Progenitor cell of endocrine pancreas (in vitro differentiated cells): Measurements from ENCODE around the gene PTEN. TPM values are rescaled to one million over a fixed set of nuclear protein-coding genes. Genes with fewer than 3 reads are reported as not detected.
"Not testable (repeated sequence)": the region's sequence is repeated elsewhere in the genome, so short reads cannot be mapped to it uniquely, and the experiment has no call there.

Experiments
- DNase-seq: peaks from one replicate; pipeline ENCODE4 v3.0.0; 2021; ENCODE audit warnings: low spot score; ENCODE audit not compliant: unreplicated experiment
- H3K27ac Mint-ChIP-seq: 2 replicates; pipeline ENCODE4 v1.8.0; 2021; ENCODE audit warnings: mild to moderate bottlenecking, moderate library complexity, mixed read lengths
- H3K27me3 Mint-ChIP-seq: 2 replicates; pipeline ENCODE4 v1.8.0; 2021; ENCODE audit warnings: mixed read lengths
- H3K36me3 Mint-ChIP-seq: 2 replicates; pipeline ENCODE4 v1.8.0; 2022; ENCODE audit warnings: mixed read lengths; ENCODE audit not compliant: insufficient read depth
- H3K4me1 Mint-ChIP-seq: 2 replicates; pipeline ENCODE4 v1.8.0; 2021; ENCODE audit warnings: low read depth, mixed read lengths
- H3K4me3 Mint-ChIP-seq: 2 replicates; pipeline ENCODE4 v1.8.0; 2021; ENCODE audit warnings: low read depth, mild to moderate bottlenecking, moderate library complexity, mixed read lengths
- H3K9me3 Mint-ChIP-seq: 2 replicates; pipeline ENCODE4 v1.8.0; 2021; ENCODE audit warnings: low read depth, mixed read lengths
- CTCF ChIP-seq: fragments of 200-600 bp; sonication (generic); IDR thresholded peaks from one replicate; pipeline ENCODE4 v1.5.0; 2021; ENCODE audit warnings: antibody characterized with exemption, mild to moderate bottlenecking; ENCODE audit not compliant: unreplicated experiment
- total RNA-seq: library from RNA; stranded (reverse); gene quantifications from 2 replicates; pipeline ENCODE4 v1.2.1, GENCODE V29; 2021

Gene PTEN
- total RNA-seq, 1 donor from 2014 or later: 66.7 TPM

GRCh38 chr10:87852089-87852488 is 11.3 kb upstream of the PTEN start:
- H3K27ac Mint-ChIP-seq: no peak overlapping the region
- no peaks in the 10 kb centered on the region for H3K36me3 Mint-ChIP-seq
- DNase-seq: no peak
- H3K9me3 Mint-ChIP-seq: no peaks in the 10 kb centered on the region
- peaks cover 2% of the 10 kb centered on the region for H3K27me3 Mint-ChIP-seq
- no peak for TF ChIP-seq CTCF
- no peak overlapping the region for H3K4me3 Mint-ChIP-seq
- H3K4me1 Mint-ChIP-seq: peaks cover 3% of the 10 kb centered on the region

GRCh38 chr10:87855247-87855646 is 8.2 kb upstream of the PTEN start:
- not testable (repeated sequence) for H3K27ac Mint-ChIP-seq, DNase-seq, H3K9me3 Mint-ChIP-seq, H3K4me3 Mint-ChIP-seq, H3K4me1 Mint-ChIP-seq, H3K36me3 Mint-ChIP-seq, H3K27me3 Mint-ChIP-seq

GRCh38 chr10:87855665-87856064 is 7.8 kb upstream of the PTEN start:
- H3K4me1 Mint-ChIP-seq, H3K27me3 Mint-ChIP-seq, DNase-seq, H3K9me3 Mint-ChIP-seq, H3K4me3 Mint-ChIP-seq, H3K27ac Mint-ChIP-seq, H3K36me3 Mint-ChIP-seq: not testable (repeated sequence)

- Mint-ChIP-seq H3K9me3 (no peaks in the 10 kb centered on the region), H3K36me3 (no peaks in the 10 kb centered on the region), H3K4me1 (peaks cover 10% of the 10 kb centered on the region), H3K27me3 (no peaks in the 10 kb centered on the region), H3K4me3 (no peak overlapping the region), H3K27ac (no peak overlapping the region)
- TF ChIP-seq CTCF: peak; percentile 38
- DNase-seq: no peak
These were observed 3.1 kb upstream of the PTEN start for GRCh38 chr10:87860156-87860795.

- Mint-ChIP-seq H3K27me3 (no peaks in the 10 kb centered on the region), H3K9me3 (no peaks in the 10 kb centered on the region), H3K27ac (peak overlapping the region; percentile 99), H3K4me3 (peak overlapping the region; percentile 96), H3K36me3 (no peaks in the 10 kb centered on the region), H3K4me1 (peaks cover 14% of the 10 kb centered on the region)
- TF ChIP-seq CTCF: no peak
- DNase-seq: no peak
These were observed 2.5 kb upstream of the PTEN start for GRCh38 chr10:87860816-87861403.

- Mint-ChIP-seq H3K27me3 (no peaks in the 10 kb centered on the region), H3K4me1 (peaks cover 19% of the 10 kb centered on the region), H3K36me3 (no peaks in the 10 kb centered on the region), H3K9me3 (no peaks in the 10 kb centered on the region), H3K4me3 (peak overlapping the region; percentile 96), H3K27ac (peak overlapping the region; percentile 99)
- peak; percentile 23 for DNase-seq
- TF ChIP-seq CTCF: no peak
These were observed 1.9 kb upstream of the PTEN start for GRCh38 chr10:87861566-87861952.
